T-helper 1 cell treated with Interleukin-12 subunit alpha and Interleukin-12 subunit beta and Interleukin-4 antibody, amounts not matched to agents 30 μg/mL and 1 μg/mL, for 36 hours (primary cell): ENCODE data around the gene PIH1D2.
A peak's percentile ranks its signal among the peaks of the same experiment; 100 is the strongest.
"Not testable (repeated sequence)": the region's sequence is repeated elsewhere in the genome, so short reads cannot be mapped to it uniquely, and the experiment has no call there.

ENCODE experiments used
- H3K27ac Mint-ChIP-seq: one replicate; pipeline ENCODE4 v1.8.0; 2021; ENCODE audit warnings: mild to moderate bottlenecking, mixed read lengths
- H3K27me3 Mint-ChIP-seq: one replicate; pipeline ENCODE4 v1.8.0; 2021; ENCODE audit warnings: low read depth, mixed read lengths
- H3K36me3 Mint-ChIP-seq: one replicate; pipeline ENCODE4 v1.8.0; 2021; ENCODE audit warnings: low read depth, mixed read lengths
- H3K4me1 Mint-ChIP-seq: one replicate; pipeline ENCODE4 v1.8.0; 2021; ENCODE audit warnings: low read depth, mixed read lengths
- H3K4me3 Mint-ChIP-seq: one replicate; pipeline ENCODE4 v1.8.0; 2021; ENCODE audit warnings: mild to moderate bottlenecking, moderate library complexity, mixed read lengths
- H3K9me3 Mint-ChIP-seq: one replicate; pipeline ENCODE4 v1.8.0; 2021; ENCODE audit warnings: mixed read lengths

PIH1D2 gene

GRCh38 chr11:112042161-112042960 is 31.5 kb downstream of the PIH1D2 start:
- no peaks in the 10 kb centered on the region for H3K9me3 Mint-ChIP-seq
- H3K36me3 Mint-ChIP-seq = peaks cover 51% of the 10 kb centered on the region
- peaks cover 6% of the 10 kb centered on the region for H3K4me1 Mint-ChIP-seq
- H3K27me3 Mint-ChIP-seq = no peaks in the 10 kb centered on the region
- H3K4me3 Mint-ChIP-seq = no peak overlapping the region
- no peak overlapping the region for H3K27ac Mint-ChIP-seq

GRCh38 chr11:112037527-112037926 is 36.3 kb downstream of the PIH1D2 start:
- peaks cover 32% of the 10 kb centered on the region for H3K36me3 Mint-ChIP-seq

DNA sequence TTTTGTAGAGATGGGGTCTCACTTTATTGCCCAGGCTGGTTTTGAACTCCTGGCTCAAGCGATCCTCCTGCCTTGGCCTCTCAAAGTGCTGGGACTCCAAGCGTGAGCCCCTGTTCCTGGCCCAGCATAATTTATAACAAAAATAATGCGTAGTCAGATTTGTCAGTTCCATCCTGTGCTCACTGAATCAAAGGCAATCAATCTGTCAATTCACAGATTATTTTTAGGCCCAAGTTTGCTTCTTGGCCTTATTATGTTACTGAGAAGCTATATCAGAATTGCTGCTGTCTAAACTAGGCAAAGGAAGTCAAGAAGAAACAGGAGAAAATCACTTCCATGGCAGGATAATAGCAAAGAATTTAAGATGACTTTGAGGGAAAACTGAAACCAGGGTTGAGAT is 39.9 kb downstream of the PIH1D2 start:
- Mint-ChIP-seq H3K36me3 (peaks cover 38% of the 10 kb centered on the region), H3K27me3 (no peaks in the 10 kb centered on the region)

More at GRCh38 chr11:112037527-112037926, 36.3 kb downstream of the PIH1D2 start:
- no peaks in the 10 kb centered on the region for H3K27me3 Mint-ChIP-seq
- H3K4me3 Mint-ChIP-seq = no peak overlapping the region
- no peak overlapping the region for H3K27ac Mint-ChIP-seq
- H3K4me1 Mint-ChIP-seq = peaks cover 5% of the 10 kb centered on the region
- H3K9me3 Mint-ChIP-seq = no peaks in the 10 kb centered on the region

GRCh38 chr11:112029460-112029859 is 44.4 kb downstream of the PIH1D2 start:
- Mint-ChIP-seq H3K27ac (no peak overlapping the region), H3K4me1 (peaks cover 12% of the 10 kb centered on the region), H3K27me3 (no peaks in the 10 kb centered on the region), H3K36me3 (peaks cover 37% of the 10 kb centered on the region), H3K4me3 (no peak overlapping the region), H3K9me3 (no peaks in the 10 kb centered on the region)

More for the DNA sequence above, 39.9 kb downstream of the PIH1D2 start:
- Mint-ChIP-seq H3K4me3 (no peak overlapping the region), H3K4me1 (peaks cover 3% of the 10 kb centered on the region), H3K9me3 (no peaks in the 10 kb centered on the region), H3K27ac (no peak overlapping the region)

DNA sequence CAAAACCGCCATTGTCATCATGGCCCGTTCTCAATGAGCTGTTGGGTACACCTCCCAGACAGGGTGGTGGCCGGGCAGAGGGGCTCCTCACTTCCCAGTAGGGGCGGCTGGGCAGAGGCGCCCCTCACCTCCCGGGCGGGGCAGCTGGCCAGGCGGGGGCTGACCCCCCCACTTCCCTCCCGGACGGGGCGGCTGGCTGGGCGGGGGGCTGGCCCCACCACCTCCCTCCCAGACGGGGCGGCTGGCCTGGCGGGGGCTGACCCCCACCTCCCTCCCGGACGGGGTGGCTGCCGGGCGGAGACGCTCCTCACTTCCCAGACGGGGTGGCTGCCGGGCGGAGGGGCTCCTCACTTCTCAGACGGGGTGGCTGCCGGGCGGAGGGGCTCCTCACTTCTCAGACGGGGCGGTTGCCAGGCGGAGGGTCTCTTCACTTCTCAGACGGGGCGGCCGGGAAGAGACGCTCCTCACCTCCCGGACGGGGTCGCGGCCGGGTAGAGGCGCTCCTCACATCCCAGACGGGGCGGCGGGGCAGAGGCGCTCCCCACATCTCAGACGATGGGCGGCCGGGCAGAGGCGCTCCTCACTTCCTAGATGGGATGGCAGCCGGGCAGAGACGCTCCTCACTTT is 46.9 kb downstream of the PIH1D2 start:
- H3K27me3 Mint-ChIP-seq, H3K4me3 Mint-ChIP-seq, H3K27ac Mint-ChIP-seq, H3K9me3 Mint-ChIP-seq: not testable (repeated sequence)
- Mint-ChIP-seq H3K4me1 (peaks cover 21% of the 10 kb centered on the region), H3K36me3 (peaks cover 23% of the 10 kb centered on the region)

DNA sequence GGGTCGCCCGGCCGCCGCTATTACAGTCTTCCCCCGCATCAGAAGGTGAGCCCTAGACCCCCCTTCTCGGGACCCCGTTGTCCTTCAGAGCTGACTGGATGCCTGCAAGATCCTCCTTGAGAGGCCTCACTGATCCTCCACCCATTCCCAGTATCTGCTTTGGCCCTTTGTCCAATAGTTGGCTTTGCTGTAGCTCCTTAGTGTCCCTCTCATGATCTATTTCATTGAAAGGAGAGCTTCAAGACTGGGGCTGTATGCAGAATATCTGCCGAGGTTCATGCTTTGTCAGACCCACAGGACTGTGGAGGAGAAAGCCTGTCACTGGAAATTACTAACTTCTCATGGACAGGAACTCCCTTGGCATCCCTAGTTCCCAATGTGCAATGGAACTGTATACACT is 48.1 kb downstream of the PIH1D2 start:
- Mint-ChIP-seq H3K4me3 (peak overlapping the region; percentile 100), H3K9me3 (no peaks in the 10 kb centered on the region), H3K36me3 (peaks cover 20% of the 10 kb centered on the region), H3K27ac (peak overlapping the region; percentile 99), H3K27me3 (no peaks in the 10 kb centered on the region), H3K4me1 (peaks cover 21% of the 10 kb centered on the region)

- Mint-ChIP-seq H3K27ac (peak within 1 kb of the TSS; percentile 99), H3K9me3 (no peaks in the 10 kb centered on the region), H3K4me3 (peak within 1 kb of the TSS; percentile 100), H3K36me3 (peaks cover 16% of the 10 kb centered on the region), H3K27me3 (no peaks in the 10 kb centered on the region), H3K4me1 (peaks cover 21% of the 10 kb centered on the region)
Observed at GRCh38 chr11:112024773-112025678, 48.8 kb downstream of the PIH1D2 start, which contains the start of gene DLAT. Gene DLAT (plus strand): TSS chr11:112025408. CDS start chr11:112025473, 65 bp downstream.

DNA sequence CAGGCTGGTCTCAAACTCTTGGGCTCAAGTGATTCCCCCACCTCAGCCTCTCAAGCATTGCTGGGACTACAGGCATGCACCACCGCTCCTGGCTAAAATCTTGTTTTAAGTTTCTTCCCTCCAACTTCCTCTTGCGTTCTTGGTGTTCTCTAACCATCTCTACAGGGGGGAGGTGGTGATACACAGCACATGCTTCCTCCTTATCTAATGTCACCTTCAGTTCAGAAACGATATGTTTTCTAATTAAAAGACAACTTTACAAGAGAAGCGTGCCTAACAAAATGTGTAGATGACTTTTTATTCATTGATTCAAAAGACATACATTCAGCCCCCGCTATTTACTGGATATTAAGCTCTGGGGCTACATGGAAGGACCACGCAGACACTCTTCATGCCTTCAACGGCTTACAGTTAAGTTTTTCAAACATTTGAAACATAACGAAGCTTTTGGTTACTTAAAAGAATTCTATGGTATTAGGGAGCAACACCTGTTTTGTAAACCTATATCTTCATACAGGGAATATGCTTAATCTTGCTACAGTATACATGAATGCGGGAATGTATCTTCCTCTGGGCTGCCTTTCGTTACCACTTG is 49.5 kb downstream of the PIH1D2 start:
- peaks cover 9% of the 10 kb centered on the region for H3K36me3 Mint-ChIP-seq
- peak overlapping the region; percentile 99 for H3K27ac Mint-ChIP-seq
- peak overlapping the region; percentile 100 for H3K4me3 Mint-ChIP-seq
- H3K4me1 Mint-ChIP-seq = peaks cover 19% of the 10 kb centered on the region
- H3K9me3 Mint-ChIP-seq = no peaks in the 10 kb centered on the region
- no peaks in the 10 kb centered on the region for H3K27me3 Mint-ChIP-seq

DNA sequence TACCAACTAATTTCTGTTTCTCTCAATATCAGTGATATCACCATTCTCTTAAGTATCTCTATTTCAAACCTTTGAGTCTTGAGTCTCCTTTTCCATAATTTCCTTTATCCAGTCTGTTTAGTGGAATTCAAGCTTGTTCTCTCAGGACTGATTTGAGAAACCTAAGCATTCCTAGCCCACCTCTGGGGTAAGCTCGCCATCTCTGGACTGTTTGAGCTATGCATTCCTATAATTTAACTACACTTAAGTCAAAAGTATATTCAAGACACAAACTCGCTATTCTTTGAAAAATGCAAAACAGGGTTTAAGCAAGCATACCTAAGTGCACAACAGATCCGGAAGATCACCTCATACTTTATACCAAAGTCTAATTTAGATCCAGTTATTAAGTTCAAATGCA is 50.7 kb downstream of the PIH1D2 start:
- Mint-ChIP-seq H3K27ac (no peak overlapping the region), H3K36me3 (peaks cover 2% of the 10 kb centered on the region), H3K4me1 (peaks cover 17% of the 10 kb centered on the region), H3K27me3 (no peaks in the 10 kb centered on the region), H3K9me3 (no peaks in the 10 kb centered on the region), H3K4me3 (peak overlapping the region; percentile 15)

- Mint-ChIP-seq H3K27me3 (no peaks in the 10 kb centered on the region), H3K36me3 (no peaks in the 10 kb centered on the region), H3K4me3 (no peak overlapping the region), H3K4me1 (peaks cover 5% of the 10 kb centered on the region), H3K9me3 (no peaks in the 10 kb centered on the region), H3K27ac (no peak overlapping the region)
Observed at GRCh38 chr11:112019066-112019465, 54.8 kb downstream of the PIH1D2 start.
